H9 (cell line): ENCODE measurements around the gene PPM1N. TPM values are rescaled to one million over a fixed set of nuclear protein-coding genes. Genes with fewer than 3 reads are reported as not detected.

Experiments
- DNase-seq: peaks from one replicate; pipeline ENCODE4 v3.0.0-alpha.2; 2017
- H2AFZ ChIP-seq: one replicate; pipeline ENCODE4 v1.6.1; 2013; ENCODE audit warnings: mild to moderate bottlenecking, low read length, control low read depth, moderate library complexity
- H2AK5ac ChIP-seq: 2 replicates; pipeline ENCODE4 v1.6.1; 2013; ENCODE audit warnings: low read length, control low read depth, mixed read lengths; ENCODE audit not compliant: insufficient read length
- H2BK120ac ChIP-seq: one replicate; pipeline ENCODE4 v1.6.1; 2013; ENCODE audit warnings: low read depth, mild to moderate bottlenecking, low read length, control low read depth, inconsistent platforms; ENCODE audit not compliant: poor library complexity, severe bottlenecking
- H2BK12ac ChIP-seq: 2 replicates; pipeline ENCODE4 v1.6.1; 2013; ENCODE audit warnings: low read length, control low read depth, mixed read lengths, low read depth; ENCODE audit not compliant: insufficient read length
- H2BK15ac ChIP-seq: 2 replicates; pipeline ENCODE4 v1.6.1; 2013; ENCODE audit warnings: low read depth, low read length, control low read depth
- H2BK20ac ChIP-seq: one replicate; pipeline ENCODE4 v1.6.1; 2013; ENCODE audit warnings: low read depth, mild to moderate bottlenecking, low read length, control low read depth, inconsistent platforms; ENCODE audit not compliant: poor library complexity, severe bottlenecking
- H2BK5ac ChIP-seq: 2 replicates; pipeline ENCODE4 v1.6.1; 2013; ENCODE audit warnings: low read length, control low read depth, mixed read lengths; ENCODE audit not compliant: insufficient read length
- H3K14ac ChIP-seq: 2 replicates; pipeline ENCODE4 v1.6.1; 2013; ENCODE audit warnings: low read length, control low read depth; ENCODE audit not compliant: insufficient read depth
- H3K18ac ChIP-seq: 2 replicates; pipeline ENCODE4 v1.6.1; 2013; ENCODE audit warnings: low read depth, mild to moderate bottlenecking, mixed read lengths, low read length, control low read depth; ENCODE audit not compliant: insufficient read length
- H3K23ac ChIP-seq: 2 replicates; pipeline ENCODE4 v1.6.1; 2013; ENCODE audit warnings: low read length, control low read depth, mixed read lengths, low read depth; ENCODE audit not compliant: insufficient read length
- H3K23me2 ChIP-seq: 2 replicates; pipeline ENCODE4 v1.6.1; 2013; ENCODE audit warnings: low read depth, mild to moderate bottlenecking, mixed read lengths, low read length, control low read depth; ENCODE audit not compliant: insufficient read length, poor library complexity, severe bottlenecking
- H3K27ac ChIP-seq: 2 replicates; pipeline ENCODE4 v1.5.1; 2013; ENCODE audit warnings: low read length, control low read depth, mixed read lengths, low read depth; ENCODE audit not compliant: insufficient read length
- H3K27me3 ChIP-seq: 2 replicates; pipeline ENCODE4 v1.6.1; 2013; ENCODE audit warnings: low read length, control low read depth, inconsistent platforms; ENCODE audit not compliant: insufficient read depth
- H3K4ac ChIP-seq: 2 replicates; pipeline ENCODE4 v1.6.1; 2013; ENCODE audit warnings: low read depth, mild to moderate bottlenecking, control low read depth, inconsistent platforms, low read length, moderate library complexity
- H3K4me1 ChIP-seq: 2 replicates; pipeline ENCODE4 v1.6.1; 2013; ENCODE audit warnings: low read length, control low read depth, inconsistent platforms; ENCODE audit not compliant: insufficient read depth
- H3K4me2 ChIP-seq: 2 replicates; pipeline ENCODE4 v1.6.1; 2013; ENCODE audit warnings: low read length, control low read depth, mixed read lengths; ENCODE audit not compliant: insufficient read length, insufficient read depth
- H3K56ac ChIP-seq: 2 replicates; pipeline ENCODE4 v1.6.1; 2013; ENCODE audit warnings: low read depth, mild to moderate bottlenecking, mixed read lengths, low read length, control low read depth; ENCODE audit not compliant: insufficient read length
- H3K79me1 ChIP-seq: 2 replicates; pipeline ENCODE4 v1.6.1; 2013; ENCODE audit warnings: low read depth, mild to moderate bottlenecking, moderate library complexity, low read length, control low read depth, inconsistent platforms; ENCODE audit not compliant: insufficient read depth, poor library complexity, severe bottlenecking
- H3K79me2 ChIP-seq: 2 replicates; pipeline ENCODE4 v1.6.1; 2013; ENCODE audit warnings: low read length, control low read depth, inconsistent platforms; ENCODE audit not compliant: insufficient read depth
- H3K9ac ChIP-seq: 2 replicates; pipeline ENCODE4 v1.6.1; 2013; ENCODE audit warnings: low read length, control low read depth, mixed read lengths; ENCODE audit not compliant: insufficient read length; ENCODE audit errors: extremely low read depth
- H3K9me3 ChIP-seq: one replicate; pipeline ENCODE4 v1.6.1; 2013; ENCODE audit warnings: low read depth, low read length, inconsistent platforms; ENCODE audit not compliant: control insufficient read depth
- H3T11ph ChIP-seq: one replicate; pipeline ENCODE4 v1.6.1; 2013; ENCODE audit warnings: mild to moderate bottlenecking, low read length, control low read depth, inconsistent platforms
- H4K20me1 ChIP-seq: one replicate; pipeline ENCODE4 v1.6.1; 2013; ENCODE audit not compliant: control insufficient read depth, insufficient read length, insufficient read depth
- H4K5ac ChIP-seq: 2 replicates; pipeline ENCODE4 v1.6.1; 2013; ENCODE audit warnings: low read depth, mild to moderate bottlenecking, mixed read lengths, low read length, control low read depth; ENCODE audit not compliant: insufficient read length
- H4K8ac ChIP-seq: replicated peaks from 2 replicates; pipeline ENCODE4 v1.6.1; 2013; ENCODE audit warnings: low read length, control low read depth, mixed read lengths, low read depth; ENCODE audit not compliant: insufficient read length
- H4K91ac ChIP-seq: 2 replicates; pipeline ENCODE4 v1.6.1; 2013; ENCODE audit warnings: low read depth, mild to moderate bottlenecking, moderate library complexity, mixed read lengths, low read length, control low read depth; ENCODE audit not compliant: insufficient read length
- H3K27ac Mint-ChIP-seq, 3 experiments: 2 replicates in 2 of 3; 3 replicates in 1 of 3; pipeline ENCODE4 v1.8.0; 2020 to 2021; ENCODE audit warnings: mixed read lengths in 3 of 3, mild to moderate bottlenecking in 1 of 3, moderate library complexity in 1 of 3
- H3K27me3 Mint-ChIP-seq: 2 replicates; pipeline ENCODE4 v1.8.0; 2021; ENCODE audit warnings: low read depth, mild to moderate bottlenecking, moderate library complexity, mixed read lengths
- H3K36me3 Mint-ChIP-seq, 3 experiments: 2 replicates in 2 of 3; 3 replicates in 1 of 3; pipeline ENCODE4 v1.8.0; 2020 to 2021; ENCODE audit warnings: low read depth in 3 of 3, mixed read lengths in 3 of 3; ENCODE audit not compliant: insufficient read depth in 1 of 3
- H3K4me1 Mint-ChIP-seq, 2 experiments: 2 replicates each; pipeline ENCODE4 v1.8.0; 2020; ENCODE audit warnings: mixed read lengths in 2 of 2
- H3K4me3 Mint-ChIP-seq, 2 experiments: 2 replicates in 1 of 2; 3 replicates in 1 of 2; pipeline ENCODE4 v1.8.0; 2020 to 2021; ENCODE audit warnings: mild to moderate bottlenecking in 2 of 2, mixed read lengths in 2 of 2, moderate library complexity in 1 of 2
- H3K9me3 Mint-ChIP-seq, 2 experiments: 2 replicates in 1 of 2; 3 replicates in 1 of 2; pipeline ENCODE4 v1.8.0; 2020; ENCODE audit warnings: mild to moderate bottlenecking in 2 of 2, mixed read lengths in 2 of 2, moderate library complexity in 1 of 2
- WGBS: extraction: QIAGEN DNeasy Blood & Tissue Kit; methylation state at CpG from one replicate; pipeline ENCODE4 v1.1.7; 2013; ENCODE audit warnings: missing lambda C conversion rate, low lambda C conversion rate, mixed read lengths; ENCODE audit not compliant: insufficient read length; ENCODE audit errors: extremely low coverage; 5-methylcytosine and 5-hydroxymethylcytosine counted together
- long read RNA-seq: library from polyadenylated mRNA; unstranded; transcript quantifications from one replicate; pipeline ENCODE4 v2.0.0, GENCODE V29; 2020
- total RNA-seq: library from RNA; stranded (reverse); gene quantifications from 2 replicates; pipeline ENCODE4 v1.2.1, GENCODE V29; 2021
- TF ChIP-seq, protein P1 (sequence below): fragments of 200-600 bp; sonication (generic); conservative IDR thresholded peaks from 3 replicates; pipeline ENCODE4 v1.8.0; 2021; ENCODE audit warnings: antibody characterized with exemption, mild to moderate bottlenecking

Gene PPM1N, protein sequence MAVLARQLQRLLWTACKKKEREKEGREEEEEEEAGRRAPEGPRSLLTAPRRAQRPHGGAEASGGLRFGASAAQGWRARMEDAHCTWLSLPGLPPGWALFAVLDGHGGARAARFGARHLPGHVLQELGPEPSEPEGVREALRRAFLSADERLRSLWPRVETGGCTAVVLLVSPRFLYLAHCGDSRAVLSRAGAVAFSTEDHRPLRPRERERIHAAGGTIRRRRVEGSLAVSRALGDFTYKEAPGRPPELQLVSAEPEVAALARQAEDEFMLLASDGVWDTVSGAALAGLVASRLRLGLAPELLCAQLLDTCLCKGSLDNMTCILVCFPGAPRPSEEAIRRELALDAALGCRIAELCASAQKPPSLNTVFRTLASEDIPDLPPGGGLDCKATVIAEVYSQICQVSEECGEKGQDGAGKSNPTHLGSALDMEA
- total RNA-seq = 7.7 and 8.1 TPM in 2 replicates
- long read RNA-seq, transcript PPM1N-207 (5 exons, 1,293 nt) = major isoform, 10 of 17 reads
- long read RNA-seq, partial matches to known transcripts = 1 of 17 reads
- long read RNA-seq, other reads (novel, unspliced or antisense) = 3 of 17 reads

DNA sequence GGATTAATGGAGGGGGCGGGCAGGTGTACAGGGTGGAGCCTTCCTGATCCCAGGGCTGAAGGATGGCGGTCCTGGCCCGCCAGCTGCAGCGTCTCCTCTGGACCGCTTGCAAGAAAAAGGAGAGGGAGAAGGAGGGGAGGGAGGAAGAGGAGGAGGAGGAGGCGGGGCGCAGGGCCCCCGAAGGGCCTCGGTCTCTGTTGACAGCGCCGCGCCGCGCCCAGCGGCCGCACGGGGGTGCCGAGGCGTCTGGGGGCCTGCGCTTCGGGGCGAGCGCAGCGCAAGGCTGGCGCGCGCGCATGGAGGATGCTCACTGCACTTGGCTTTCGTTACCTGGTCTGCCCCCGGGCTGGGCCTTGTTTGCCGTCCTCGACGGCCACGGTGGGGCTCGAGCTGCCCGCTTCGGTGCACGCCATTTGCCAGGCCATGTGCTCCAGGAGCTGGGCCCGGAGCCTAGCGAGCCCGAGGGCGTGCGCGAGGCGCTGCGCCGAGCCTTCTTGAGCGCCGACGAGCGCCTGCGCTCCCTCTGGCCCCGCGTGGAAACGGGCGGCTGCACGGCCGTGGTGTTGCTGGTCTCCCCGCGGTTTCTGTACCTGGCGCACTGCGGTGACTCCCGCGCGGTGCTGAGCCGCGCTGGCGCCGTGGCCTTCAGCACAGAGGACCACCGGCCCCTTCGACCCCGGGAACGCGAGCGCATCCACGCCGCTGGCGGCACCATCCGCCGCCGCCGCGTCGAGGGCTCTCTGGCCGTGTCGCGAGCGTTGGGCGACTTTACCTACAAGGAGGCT, at the start of gene PPM1N:
TSS of gene PPM1N (plus strand) at position 33 of the 785 bp plus-strand sequence. CDS start at position 63, 30 bp downstream.
- Histone ChIP-seq H2BK15ac (no peak within 1 kb of the TSS), H3K9ac (no peak within 1 kb of the TSS), H4K91ac (no peak within 1 kb of the TSS), H3T11ph (no peak within 1 kb of the TSS), H3K9me3 (no peaks in the 10 kb centered on the region), H2AFZ (no peak within 1 kb of the TSS), H2BK12ac (no peak within 1 kb of the TSS), H3K23me2 (peaks cover 14% of the 10 kb centered on the region), H2BK20ac (no peak within 1 kb of the TSS), H4K8ac (no peak within 1 kb of the TSS), H3K14ac (0 out of 2 replicates have a peak within 1 kb of the TSS, but pooled peaks have one; percentile 19), H3K4me1 (peaks cover 4% of the 10 kb centered on the region; the same call in 1 of the 2 replicates), H3K79me1 (no peaks in the 10 kb centered on the region), H3K4ac (no peak within 1 kb of the TSS), H3K27ac (no peak within 1 kb of the TSS), H3K27me3 (no peaks in the 10 kb centered on the region; the same call in 1 of the 2 replicates), H4K20me1 (no peaks in the 10 kb centered on the region), H4K5ac (no peak within 1 kb of the TSS), H3K18ac (peak within 1 kb of the TSS; percentile 15), H2BK120ac (no peak within 1 kb of the TSS), H2BK5ac (no peak within 1 kb of the TSS), H3K56ac (no peak within 1 kb of the TSS), H3K23ac (no peak within 1 kb of the TSS), H2AK5ac (no peak within 1 kb of the TSS), H3K79me2 (no peaks in the 10 kb centered on the region), H3K4me2 (peak within 1 kb of the TSS; percentile 82)
- Mint-ChIP-seq H3K9me3 (no peaks in the 10 kb centered on the region; a peak in 2 of 5 replicates), H3K27me3 (peaks cover 33% of the 10 kb centered on the region), H3K4me1 (peaks cover 32 to 55% of the 10 kb centered on the region in 2 experiments), H3K4me3 (peak within 1 kb of the TSS; percentile 69 to 84), H3K36me3 (peaks cover 0 to 7% (median 6%) of the 10 kb centered on the region in 3 experiments; a peak in 6 of 7 replicates), H3K27ac (peak within 1 kb of the TSS; percentile 16 to 69 (median 57); a peak in 3 of 7 replicates)
- peak; percentile 86 for DNase-seq
- no CpG with 5 or more reads among the region's 89 CpGs for WGBS
- TF ChIP-seq, protein P1, sequence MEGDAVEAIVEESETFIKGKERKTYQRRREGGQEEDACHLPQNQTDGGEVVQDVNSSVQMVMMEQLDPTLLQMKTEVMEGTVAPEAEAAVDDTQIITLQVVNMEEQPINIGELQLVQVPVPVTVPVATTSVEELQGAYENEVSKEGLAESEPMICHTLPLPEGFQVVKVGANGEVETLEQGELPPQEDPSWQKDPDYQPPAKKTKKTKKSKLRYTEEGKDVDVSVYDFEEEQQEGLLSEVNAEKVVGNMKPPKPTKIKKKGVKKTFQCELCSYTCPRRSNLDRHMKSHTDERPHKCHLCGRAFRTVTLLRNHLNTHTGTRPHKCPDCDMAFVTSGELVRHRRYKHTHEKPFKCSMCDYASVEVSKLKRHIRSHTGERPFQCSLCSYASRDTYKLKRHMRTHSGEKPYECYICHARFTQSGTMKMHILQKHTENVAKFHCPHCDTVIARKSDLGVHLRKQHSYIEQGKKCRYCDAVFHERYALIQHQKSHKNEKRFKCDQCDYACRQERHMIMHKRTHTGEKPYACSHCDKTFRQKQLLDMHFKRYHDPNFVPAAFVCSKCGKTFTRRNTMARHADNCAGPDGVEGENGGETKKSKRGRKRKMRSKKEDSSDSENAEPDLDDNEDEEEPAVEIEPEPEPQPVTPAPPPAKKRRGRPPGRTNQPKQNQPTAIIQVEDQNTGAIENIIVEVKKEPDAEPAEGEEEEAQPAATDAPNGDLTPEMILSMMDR = peak; percentile 43
